Cerebellar cortex (tissue), 1 donor: Measurements from ENCODE around the gene CNPY2.
A peak's percentile ranks its signal among the peaks of the same experiment; 100 is the strongest.
"Not testable (repeated sequence)": the region's sequence is repeated elsewhere in the genome, so short reads cannot be mapped to it uniquely, and the experiment has no call there.

ENCODE experiments used
- DNase-seq: peaks from one replicate; pipeline ENCODE4 v3.0.0-alpha.2; 2015; ENCODE audit warnings: low spot score

Gene CNPY2

DNA sequence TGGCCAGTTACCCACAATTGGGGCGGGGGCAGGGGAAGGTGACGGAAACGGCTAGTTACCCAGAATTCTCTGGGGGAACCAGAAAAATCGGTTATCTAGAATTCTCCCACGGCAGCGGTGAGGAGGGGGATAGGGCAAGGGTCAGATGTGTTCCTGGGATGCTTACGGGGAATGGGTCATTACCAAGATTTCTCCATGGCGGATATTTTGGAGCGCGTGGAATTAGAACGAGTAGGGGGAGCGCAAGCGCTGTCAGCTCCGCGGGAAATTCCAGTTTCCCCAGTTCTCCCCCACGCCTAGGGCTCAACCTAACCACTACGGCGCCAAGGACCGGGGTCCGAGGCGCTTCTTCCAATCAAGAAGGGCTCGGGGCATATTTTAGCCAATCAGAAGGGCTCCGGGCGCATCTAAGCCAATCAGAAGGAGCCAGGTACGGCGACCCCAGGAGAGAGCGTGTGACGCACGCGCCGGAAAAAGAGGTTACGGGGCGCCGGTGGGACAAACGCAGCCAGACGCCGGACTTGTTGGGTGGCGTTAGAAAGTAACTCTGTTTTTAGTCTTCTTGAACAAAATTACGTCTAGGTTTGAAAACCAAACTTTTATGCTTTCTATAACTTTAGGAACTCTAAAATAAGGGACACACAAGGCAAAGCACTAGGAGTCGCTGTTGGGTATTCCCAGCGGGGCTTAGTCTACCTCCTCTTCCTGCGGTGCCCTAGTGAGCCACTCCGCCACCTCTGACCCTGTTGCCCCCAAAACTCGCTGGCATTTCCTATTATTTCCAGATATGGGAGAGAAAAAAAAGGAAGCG is 18.1 kb upstream of the CNPY2 start, which contains the start of gene PAN2:
Gene PAN2 (minus strand): TSS at position 322 of the 811 bp plus-strand sequence. CDS start 906 bp downstream, outside the sequence.
- DNase-seq = peak; percentile 98

- no peak for DNase-seq
These were observed 17.4 kb upstream of the CNPY2 start for GRCh38 chr12:56333197-56333678.

DNA sequence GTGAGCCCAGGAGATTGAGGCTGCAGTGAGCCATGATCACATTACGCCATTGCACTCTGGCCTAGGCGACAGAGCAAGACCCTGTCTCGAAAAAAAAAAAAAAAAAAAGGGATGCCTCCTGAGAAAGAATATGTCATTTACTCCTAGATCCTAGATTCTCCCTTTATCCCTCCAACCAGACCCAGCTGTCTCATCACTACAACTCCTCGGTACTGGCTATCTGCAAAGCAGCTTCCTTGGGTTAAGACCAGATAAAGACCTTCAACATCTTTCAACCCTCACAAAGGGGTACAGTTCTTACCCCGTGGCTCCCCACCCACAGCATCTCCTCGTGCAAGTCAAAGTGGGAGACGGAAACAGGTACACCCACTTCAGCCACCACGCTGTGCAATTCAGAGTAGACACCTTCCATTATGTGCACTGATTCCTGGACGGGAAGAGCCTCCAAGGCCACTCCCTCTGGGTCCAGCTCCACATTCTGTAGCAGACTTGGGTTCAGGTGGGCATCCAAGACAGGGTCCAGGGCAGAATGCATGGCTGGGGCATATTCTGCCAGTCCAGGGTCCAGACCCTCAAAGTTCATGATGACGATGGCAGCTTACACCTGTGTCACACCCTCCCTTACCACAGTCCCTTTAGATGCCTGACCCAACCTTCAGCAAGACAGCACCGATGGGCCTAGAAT is 16.9 kb upstream of the CNPY2 start:
- no peak for DNase-seq

DNA sequence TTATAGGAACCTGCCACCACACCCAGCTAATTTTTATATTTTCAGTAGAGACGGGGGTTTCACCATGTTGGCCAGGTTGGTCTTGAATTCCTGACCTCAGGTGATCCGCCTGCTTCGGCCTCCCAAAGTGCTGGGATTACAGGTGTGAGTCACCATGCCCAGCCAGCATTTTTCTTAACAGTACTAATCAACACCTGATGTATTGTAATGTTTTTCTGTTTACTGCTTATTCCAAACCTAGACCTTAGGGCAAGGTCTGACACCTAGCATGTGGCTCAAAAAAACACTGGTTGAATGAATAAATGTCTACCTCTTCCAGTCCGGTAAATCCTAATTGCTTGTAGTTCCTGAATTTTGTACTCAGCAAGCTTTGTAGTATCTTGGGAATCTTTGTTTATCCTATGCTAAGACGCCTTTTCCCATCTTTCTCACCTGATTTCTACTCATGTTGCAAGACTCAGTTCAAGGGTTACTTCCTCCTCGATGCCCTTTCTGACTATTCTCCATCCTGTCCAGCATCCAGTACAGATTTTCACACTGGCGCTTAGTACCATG is 15.2 kb upstream of the CNPY2 start:
- DNase-seq = no peak

- DNase-seq = no peak
These were observed 10.7 kb upstream of the CNPY2 start for GRCh38 chr12:56326533-56326932.

DNA sequence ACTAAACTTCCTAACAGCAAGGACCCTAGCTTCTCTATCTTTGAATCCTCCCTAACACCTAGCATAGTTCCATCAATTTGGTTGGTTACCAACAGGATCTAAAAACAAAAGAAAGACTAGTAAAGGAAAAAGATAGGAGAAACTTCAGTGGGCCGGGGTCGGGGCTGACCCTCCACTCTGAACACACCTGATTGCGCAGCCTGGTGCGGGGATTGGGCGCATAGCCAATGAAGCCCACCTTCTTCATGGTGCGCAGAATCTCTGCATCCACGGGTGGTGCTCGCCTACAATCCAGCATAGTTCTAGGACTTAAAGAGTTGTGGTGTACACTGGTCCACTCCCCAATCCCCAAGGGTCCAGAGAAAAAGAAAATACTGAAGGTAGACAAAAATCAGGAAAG is 10.3 kb upstream of the CNPY2 start:
- DNase-seq = no peak

DNA sequence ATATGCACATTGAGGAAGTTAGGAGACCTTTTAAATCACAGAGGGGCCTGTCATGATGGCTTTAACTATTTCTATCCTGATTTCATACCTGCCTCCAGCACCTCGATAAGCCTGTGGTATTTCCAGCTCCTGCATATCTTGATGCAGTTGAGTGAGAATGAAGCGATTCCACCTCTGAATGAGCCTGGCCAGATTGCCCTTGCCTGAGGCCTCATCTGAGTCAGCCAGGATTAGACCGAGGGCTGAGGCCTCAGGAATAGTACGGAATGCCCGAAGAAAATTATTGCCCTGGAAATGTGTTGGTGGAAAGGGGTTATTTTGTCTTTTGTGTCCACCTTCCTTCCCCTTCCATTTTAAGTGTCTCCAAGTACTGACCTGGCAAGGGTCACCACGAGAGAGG is 8.4 kb upstream of the CNPY2 start:
- DNase-seq = no peak

- DNase-seq = not testable (repeated sequence)
These were observed 5.8 kb upstream of the CNPY2 start for GRCh38 chr12:56321610-56322009.

DNA sequence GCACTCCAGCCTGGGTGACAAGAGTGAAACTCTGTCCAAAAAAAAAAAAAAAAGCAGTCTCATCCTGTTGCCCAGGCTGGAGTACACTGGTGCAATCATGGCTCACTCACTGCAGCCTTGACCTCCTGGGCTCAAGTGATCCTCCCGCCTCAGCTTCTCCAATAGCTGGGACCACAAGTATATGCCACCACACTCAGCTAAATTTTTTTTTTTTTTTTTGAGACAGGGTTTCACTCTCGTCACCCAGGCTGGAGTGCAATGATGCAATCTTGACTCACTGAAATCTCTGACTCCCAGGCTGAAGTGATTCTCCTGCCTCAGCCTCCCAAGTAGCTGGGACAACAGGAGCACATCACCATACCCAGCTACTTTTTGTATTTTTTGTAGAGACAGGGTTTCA is 5.2 kb upstream of the CNPY2 start:
- DNase-seq = no peak

GRCh38 chr12:56317675-56318074 is 1.9 kb upstream of the CNPY2 start:
- no peak for DNase-seq

GRCh38 chr12:56315249-56315621 is 553 bp downstream of the CNPY2 start:
- DNase-seq = no peak

DNA sequence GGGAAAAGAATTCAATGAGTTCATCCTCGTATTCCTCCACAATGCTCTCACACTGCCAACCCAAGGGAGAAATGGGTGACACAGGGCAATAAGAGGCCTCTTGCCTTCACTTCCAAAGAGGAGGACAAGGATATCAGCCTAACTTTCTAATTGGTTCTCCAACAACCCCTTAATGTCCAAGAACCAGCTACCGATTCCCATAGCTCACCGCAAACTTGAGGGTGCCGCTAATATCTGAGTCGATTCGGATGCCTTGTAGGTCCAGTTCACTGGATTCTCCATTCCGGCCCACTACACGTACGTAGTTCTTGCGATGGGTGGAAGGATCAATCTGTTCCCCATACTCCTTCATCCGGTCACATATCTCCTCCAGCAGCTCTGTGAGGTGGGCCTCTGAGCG is 4.8 kb downstream of the CNPY2 start:
- DNase-seq = no peak

DNA sequence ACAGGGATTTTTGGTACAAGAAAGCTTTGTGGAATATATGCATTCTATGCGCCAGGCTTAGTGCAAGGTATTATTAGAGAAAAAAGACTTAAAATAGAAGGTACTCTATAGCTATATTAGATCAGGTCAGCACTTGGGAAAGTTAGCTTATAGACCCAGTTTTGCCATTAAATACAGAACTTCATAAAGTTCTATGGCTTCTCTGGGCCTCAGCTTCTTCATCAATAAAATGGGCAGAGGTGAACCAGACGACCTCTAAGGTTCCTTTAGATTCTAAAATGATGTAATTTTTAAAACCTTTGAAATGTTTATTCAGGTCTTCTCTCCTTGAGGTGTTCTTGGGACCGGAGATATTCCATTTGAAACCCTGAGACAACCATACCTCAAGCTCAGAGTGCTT is 7.1 kb downstream of the CNPY2 start:
- no peak for DNase-seq

GRCh38 chr12:56307221-56307965 is 8.4 kb downstream of the CNPY2 start:
- no peak for DNase-seq

DNA sequence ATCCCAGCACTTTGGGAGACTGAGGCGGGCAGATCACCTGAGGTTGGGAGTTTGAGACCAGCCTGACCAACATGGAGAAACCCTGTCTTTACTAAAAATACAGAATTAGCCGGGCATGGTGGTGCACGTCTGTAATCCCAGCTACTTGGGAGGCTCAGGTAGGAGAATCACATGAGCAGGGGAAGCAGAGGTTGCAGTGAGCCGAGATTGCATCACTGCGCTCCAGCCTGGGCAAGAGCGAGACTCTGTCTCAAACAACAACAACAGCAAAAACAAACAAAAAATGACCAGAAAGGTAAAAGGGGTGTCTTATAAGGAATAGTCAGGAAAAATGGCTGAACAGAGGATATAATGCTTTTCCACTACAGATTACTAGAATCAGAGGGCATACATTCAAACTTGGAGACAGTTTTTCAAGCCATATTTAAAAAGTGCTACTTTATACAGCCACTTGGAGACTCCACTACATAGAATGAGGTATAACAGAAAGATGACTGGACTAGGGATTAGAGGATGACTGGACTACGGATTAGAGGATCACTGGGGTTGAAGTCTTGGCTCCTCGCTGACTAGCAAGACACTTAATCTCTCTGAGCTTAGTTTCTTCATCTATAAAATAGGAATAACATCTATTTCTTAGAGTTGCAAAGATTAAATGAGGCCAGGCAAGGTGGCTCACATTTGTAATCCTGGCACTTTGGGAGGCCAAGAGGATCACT is 10.8 kb downstream of the CNPY2 start:
- no peak for DNase-seq

- no peak for DNase-seq
These were observed 11.5 kb downstream of the CNPY2 start for GRCh38 chr12:56304276-56304675.

- peak; percentile 11 for DNase-seq
These were observed 14.9 kb downstream of the CNPY2 start for GRCh38 chr12:56300644-56301464.

DNA sequence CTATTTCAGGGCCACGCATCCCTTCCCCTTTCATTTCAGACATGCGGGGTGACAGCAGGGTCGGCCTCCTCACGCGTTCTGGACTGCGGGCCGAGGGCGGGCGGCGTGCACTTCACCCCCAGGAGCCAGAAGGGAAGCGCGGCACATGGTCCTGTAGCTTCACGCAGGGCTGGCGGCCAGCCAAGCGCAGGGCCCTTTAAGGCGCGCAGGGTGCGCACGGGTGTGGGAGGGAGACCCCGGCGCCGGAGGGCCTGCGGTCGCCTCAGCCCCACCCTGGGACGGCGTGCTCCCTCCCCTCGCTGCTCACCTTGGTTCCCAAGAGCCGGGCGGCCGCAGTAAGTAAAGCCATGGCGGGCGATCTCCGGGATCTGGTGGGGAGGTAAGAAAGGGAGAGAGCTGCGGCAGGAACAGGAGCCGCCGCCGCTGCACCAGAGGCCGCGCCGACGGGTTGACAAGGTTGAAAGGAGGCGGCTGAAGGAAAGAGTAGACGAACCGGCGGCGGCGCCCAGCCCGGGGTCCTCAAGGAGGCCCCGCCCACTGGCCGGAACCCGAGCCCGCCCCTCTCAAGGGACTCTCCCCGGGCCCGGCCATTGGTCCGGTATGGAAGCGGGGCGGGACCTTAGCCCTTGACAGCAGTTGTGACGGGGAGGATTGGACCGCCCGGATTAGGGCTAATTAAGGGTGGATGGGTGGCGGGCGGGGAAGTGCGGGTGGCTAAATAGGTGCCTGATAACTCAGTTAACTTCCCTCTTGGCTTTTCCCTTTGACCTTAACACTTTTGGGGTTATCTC is 15.7 kb downstream of the CNPY2 start, which contains the start of gene CS:
Gene CS (minus strand): TSS at position 478 of the 791 bp plus-strand sequence. CDS start 129 bp downstream, at position 349.
- DNase-seq = peak; percentile 99

GRCh38 chr12:56299308-56299852 is 16.4 kb downstream of the CNPY2 start:
- peak; percentile 35 for DNase-seq
